Lung (tissue), 12 donors: ENCODE data around the gene NFKB1. TPM values are rescaled to one million over a fixed set of nuclear protein-coding genes. Genes with fewer than 3 reads are reported as not detected.

Experiments used
- ATAC-seq: fragments of 200-7000 bp; cut with Tn5 transposase; one replicate; pipeline ENCODE4 v1.9.1; 2020; ENCODE audit warnings: moderate number of reproducible peaks; ENCODE audit not compliant: insufficient read depth, low FRiP score
- DNase-seq, 3 donors: peaks; one replicate each; pipeline ENCODE4 v3.0.0-alpha.2; 2013 to 2017
- H3K27ac ChIP-seq, 2 donors: one replicate each; pipeline ENCODE4 v1.5.1; 2013; ENCODE audit warnings: mild to moderate bottlenecking in 2 of 2, moderate library complexity in 2 of 2, control low read depth in 1 of 2, inconsistent platforms in 1 of 2, low read depth in 1 of 2, low read length in 1 of 2
- H3K27me3 ChIP-seq, 3 donors: one replicate each; pipeline ENCODE4 v1.5.1; 2013; ENCODE audit warnings: low read length in 2 of 3; ENCODE audit not compliant: control insufficient read depth in 3 of 3, insufficient read depth in 3 of 3
- H3K36me3 ChIP-seq, 4 donors: one replicate each; pipeline ENCODE4 v1.5.1; 2013; ENCODE audit warnings: low read length in 4 of 4, mild to moderate bottlenecking in 1 of 4, moderate library complexity in 1 of 4; ENCODE audit not compliant: control insufficient read depth in 4 of 4, insufficient read depth in 4 of 4
- H3K4me1 ChIP-seq, 5 donors: one replicate each; pipeline ENCODE4 v1.5.1; 2013; ENCODE audit warnings: low read length in 5 of 5, mild to moderate bottlenecking in 2 of 5, moderate library complexity in 1 of 5; ENCODE audit not compliant: control insufficient read depth in 5 of 5, insufficient read depth in 5 of 5
- H3K4me3 ChIP-seq: one replicate; pipeline ENCODE4 v1.5.1; 2013; ENCODE audit warnings: mild to moderate bottlenecking, control low read depth, moderate library complexity
- H3K9ac ChIP-seq, 2 donors: one replicate each; pipeline ENCODE4 v1.5.1; 2013; ENCODE audit warnings: low read length in 2 of 2, control low read depth in 1 of 2; ENCODE audit not compliant: insufficient read depth in 1 of 2
- H3K9me3 ChIP-seq, 4 donors: one replicate each; pipeline ENCODE4 v1.5.1; 2013; ENCODE audit warnings: low read length in 3 of 4, mild to moderate bottlenecking in 1 of 4, moderate library complexity in 1 of 4; ENCODE audit not compliant: control insufficient read depth in 4 of 4, insufficient read depth in 3 of 4
- CTCF ChIP-seq: IDR thresholded peaks from 2 replicates; pipeline ENCODE4 v1.5.1; 2012; ENCODE audit warnings: mild to moderate bottlenecking; ENCODE audit errors: control extremely low read depth, extremely low read depth
- WGBS, 2 donors: extraction: QIAGEN DNeasy Blood & Tissue Kit; methylation state at CpG; one replicate each; pipeline ENCODE4 v1.1.7; 2013; 5-methylcytosine and 5-hydroxymethylcytosine counted together
- polyA plus RNA-seq, 2 donors: library from polyadenylated mRNA; stranded (reverse); fragments of 200-250 nt; gene quantifications; one replicate each; pipeline ENCODE4 v1.2.1, GENCODE V29; 2013
- total RNA-seq, 2 donors: library from RNA; depleted of rRNA in 1 of 2; stranded (reverse); fragments of >200 nt in 1 of 2; gene quantifications; one replicate each; pipeline ENCODE4 v1.2.1, GENCODE V29; 2014 to 2021
- donor health status: control.
- donor health status: control.
- donor health status: Bipolar disorder and iron deficiency.
- donor health status: healthy.
- donor health status: DM: yes; HTN: yes; CAD: no.

Gene NFKB1
- total and polyA plus RNA-seq, 4 donors = 12.3 to 66.0 (median 56.7) TPM

- H3K9ac ChIP-seq = peak overlapping the region in 1 of 2 donors; percentile 82
- no peak for TF ChIP-seq CTCF
- 40 to 46% methylated on average over 5 of the region's 5 CpGs for WGBS, 2 donors
Observed at GRCh38 chr4:102503831-102504786, 3.0 kb downstream of the NFKB1 start.

GRCh38 chr4:102504941-102505340 is 3.8 kb downstream of the NFKB1 start:
- Histone ChIP-seq H3K27ac (no peak overlapping the region), H3K36me3 (no peaks in the 10 kb centered on the region), H3K9ac (no peak overlapping the region), H3K27me3 (no peaks in the 10 kb centered on the region), H3K9me3 (no peaks in the 10 kb centered on the region), H3K4me3 (no peak overlapping the region), H3K4me1 (peaks cover 0 to 22% (median 13%) of the 10 kb centered on the region in 5 donors)
- WGBS, 2 donors = 32 to 56% methylated on average over 1 of the region's 1 CpG
- TF ChIP-seq CTCF = no peak
- ATAC-seq (no peak), DNase-seq (no peak)

More at GRCh38 chr4:102503831-102504786, 3.0 kb downstream of the NFKB1 start:
- peaks cover 0 to 24% (median 13%) of the 10 kb centered on the region in 5 donors for H3K4me1 ChIP-seq
- no peaks in the 10 kb centered on the region for H3K27me3 ChIP-seq
- DNase-seq (no peak), ATAC-seq (no peak)
- H3K9me3 ChIP-seq = no peaks in the 10 kb centered on the region
- no peak overlapping the region for H3K4me3 ChIP-seq
- no peak overlapping the region for H3K27ac ChIP-seq
- no peaks in the 10 kb centered on the region for H3K36me3 ChIP-seq

GRCh38 chr4:102505708-102506107 is 4.5 kb downstream of the NFKB1 start:
- Histone ChIP-seq H3K9ac (no peak overlapping the region), H3K27me3 (no peaks in the 10 kb centered on the region), H3K36me3 (no peaks in the 10 kb centered on the region), H3K9me3 (no peaks in the 10 kb centered on the region), H3K4me3 (no peak overlapping the region), H3K27ac (no peak overlapping the region), H3K4me1 (peaks cover 0 to 16% (median 10%) of the 10 kb centered on the region in 5 donors)
- WGBS, 2 donors = 89 to 96% methylated on average over 2 of the region's 2 CpGs
- DNase-seq (no peak), ATAC-seq (no peak)
- no peak for TF ChIP-seq CTCF
